ENCODE data around the gene STAT5B.

Gene STAT5B

GRCh38 chr17:42179911-42180410, 96.2 kb downstream of the STAT5B start:
- DNase-seq (ENCODE audit: low read depth) = no peak

GRCh38 chr17:42179335-42179734, 96.9 kb downstream of the STAT5B start:
- DNase-seq (ENCODE audit: low read depth) = no peak

GRCh38 chr17:42178817-42179216, 97.4 kb downstream of the STAT5B start:
- DNase-seq (ENCODE audit: low read depth) = no peak

GRCh38 chr17:42177684-42178083, 98.5 kb downstream of the STAT5B start:
- no peak for DNase-seq (ENCODE audit: low read depth)

- no peak for DNase-seq (ENCODE audit: low read depth)
Measured at GRCh38 chr17:42174126-42174783, 101.9 kb downstream of the STAT5B start.

GRCh38 chr17:42171831-42172230, 104.4 kb downstream of the STAT5B start:
- DNase-seq (ENCODE audit: low read depth) = no peak

GRCh38 chr17:42169351-42169750, 106.8 kb downstream of the STAT5B start:
- no peak for DNase-seq (ENCODE audit: low read depth)

GRCh38 chr17:42167807-42168206, 108.4 kb downstream of the STAT5B start:
- no peak for DNase-seq (ENCODE audit: low read depth)

- no peak for DNase-seq (ENCODE audit: low read depth)
Measured at GRCh38 chr17:42166196-42166763, 109.9 kb downstream of the STAT5B start.

- DNase-seq (ENCODE audit: low read depth) = no peak
Measured at GRCh38 chr17:42165751-42166150, 110.4 kb downstream of the STAT5B start.

GRCh38 chr17:42163696-42164407, 112.3 kb downstream of the STAT5B start:
- DNase-seq (ENCODE audit: low read depth) = no peak

GRCh38 chr17:42163113-42163512, 113.1 kb downstream of the STAT5B start:
- no peak for DNase-seq (ENCODE audit: low read depth)

GRCh38 chr17:42160531-42160910, 115.7 kb downstream of the STAT5B start:
- DNase-seq (ENCODE audit: low read depth) = no peak

GRCh38 chr17:42159796-42160530, 116.2 kb downstream of the STAT5B start:
- no peak for DNase-seq (ENCODE audit: low read depth)

GRCh38 chr17:42155614-42156045, 120.6 kb downstream of the STAT5B start:
- no peak for DNase-seq (ENCODE audit: low read depth)

- no peak for DNase-seq (ENCODE audit: low read depth)
Measured at GRCh38 chr17:42153919-42154742, 122.1 kb downstream of the STAT5B start.
